ENCODE data around the gene ECM1. TPM values are rescaled to one million over a fixed set of nuclear protein-coding genes. Genes with fewer than 3 reads are reported as not detected.

ECM1 gene
- polyA plus RNA-seq, 1 donor (not counting 4 experiments of a cell fraction or from before 2014, with no cell fraction given) = 23.6 TPM

DNA sequence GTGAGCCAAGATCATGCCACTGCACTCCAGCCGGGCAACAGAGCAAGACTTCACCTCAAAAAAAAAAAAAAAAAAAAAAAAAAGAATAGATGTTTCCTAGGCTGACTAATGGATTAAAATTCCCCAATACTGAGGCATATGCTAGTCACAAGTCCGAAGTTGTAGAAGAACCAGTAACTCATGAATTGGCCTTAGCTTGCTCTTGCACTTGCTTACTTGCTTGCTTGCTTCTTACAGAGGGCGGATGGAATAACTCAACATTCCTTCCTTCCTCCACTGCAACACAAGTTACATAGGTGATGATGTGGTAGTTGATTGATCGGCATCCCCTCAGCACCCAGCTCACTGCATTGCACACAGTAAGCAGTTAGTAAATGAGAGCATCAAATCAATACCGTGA is 23.5 kb upstream of the ECM1 start:
- peak overlapping the region; percentile 66 for H3K4me2 ChIP-seq (ENCODE audit: control insufficient read depth, extremely low read depth, insufficient read depth, low read depth, low read length)
- H3K4me3 ChIP-seq (ENCODE audit: control insufficient read depth in 2 of 3, extremely low read depth in 1 of 3, insufficient read depth in 2 of 3, low read depth in 1 of 3, low read length in 3 of 3) = no peak overlapping the region
- H3K9ac ChIP-seq (ENCODE audit: control insufficient read depth, extremely low read depth, insufficient read depth, low read length) = no peak overlapping the region
- TF ChIP-seq, protein P1, sequence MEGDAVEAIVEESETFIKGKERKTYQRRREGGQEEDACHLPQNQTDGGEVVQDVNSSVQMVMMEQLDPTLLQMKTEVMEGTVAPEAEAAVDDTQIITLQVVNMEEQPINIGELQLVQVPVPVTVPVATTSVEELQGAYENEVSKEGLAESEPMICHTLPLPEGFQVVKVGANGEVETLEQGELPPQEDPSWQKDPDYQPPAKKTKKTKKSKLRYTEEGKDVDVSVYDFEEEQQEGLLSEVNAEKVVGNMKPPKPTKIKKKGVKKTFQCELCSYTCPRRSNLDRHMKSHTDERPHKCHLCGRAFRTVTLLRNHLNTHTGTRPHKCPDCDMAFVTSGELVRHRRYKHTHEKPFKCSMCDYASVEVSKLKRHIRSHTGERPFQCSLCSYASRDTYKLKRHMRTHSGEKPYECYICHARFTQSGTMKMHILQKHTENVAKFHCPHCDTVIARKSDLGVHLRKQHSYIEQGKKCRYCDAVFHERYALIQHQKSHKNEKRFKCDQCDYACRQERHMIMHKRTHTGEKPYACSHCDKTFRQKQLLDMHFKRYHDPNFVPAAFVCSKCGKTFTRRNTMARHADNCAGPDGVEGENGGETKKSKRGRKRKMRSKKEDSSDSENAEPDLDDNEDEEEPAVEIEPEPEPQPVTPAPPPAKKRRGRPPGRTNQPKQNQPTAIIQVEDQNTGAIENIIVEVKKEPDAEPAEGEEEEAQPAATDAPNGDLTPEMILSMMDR (optimal IDR thresholded peaks at IDR 0.05 in 1 of 3, IDR thresholded peaks at IDR 0.05 in 1 of 3, conservative IDR thresholded peaks at IDR 0.05 in 1 of 3; ENCODE audit: extremely low read depth in 1 of 3, insufficient read depth in 2 of 3, low read length in 3 of 3) = no peak
- no peak for TF ChIP-seq EZH2 (IDR thresholded peaks at IDR 0.05; ENCODE audit: low read length)
- H3K27ac ChIP-seq (ENCODE audit: control insufficient read depth, insufficient read depth, low read length) = peak overlapping the region; percentile 72
- no peak overlapping the region for H2AFZ ChIP-seq (ENCODE audit: control insufficient read depth, low read length)
- H3K36me3 ChIP-seq (ENCODE audit: control insufficient read depth in 2 of 2, extremely low read depth in 1 of 2, insufficient read depth in 2 of 2, low read length in 2 of 2) = peaks cover 6 to 9% of the 10 kb centered on the region in 2 experiments
- DNase-seq (ENCODE audit: low read depth, low spot score) (peak; percentile 53), FAIRE-seq (no peak)
- peaks cover 20% of the 10 kb centered on the region for H3K4me1 ChIP-seq (ENCODE audit: control insufficient read depth, extremely low read depth, insufficient read depth, low read length)
- no peaks in the 10 kb centered on the region for H3K9me3 ChIP-seq (ENCODE audit: control insufficient read depth, low read depth, low read length)
- no peaks in the 10 kb centered on the region for H3K27me3 ChIP-seq (ENCODE audit: control insufficient read depth, extremely low read depth, insufficient read depth, low read length)
- no peaks in the 10 kb centered on the region for H4K20me1 ChIP-seq (ENCODE audit: control insufficient read depth, extremely low read depth, insufficient read depth, low read length)
- H3K9me1 ChIP-seq (ENCODE audit: control insufficient read depth, extremely low read depth, insufficient read depth, low read length) = no peaks in the 10 kb centered on the region
- dilution Hi-C loops (cut with MboI; ENCODE audit: extremely low pct_ligation_motif_present, low sequenced_read_pairs) = no loop called here
- H3K79me2 ChIP-seq (ENCODE audit: control insufficient read depth, insufficient read depth, low read length) = peaks cover 13% of the 10 kb centered on the region

DNA sequence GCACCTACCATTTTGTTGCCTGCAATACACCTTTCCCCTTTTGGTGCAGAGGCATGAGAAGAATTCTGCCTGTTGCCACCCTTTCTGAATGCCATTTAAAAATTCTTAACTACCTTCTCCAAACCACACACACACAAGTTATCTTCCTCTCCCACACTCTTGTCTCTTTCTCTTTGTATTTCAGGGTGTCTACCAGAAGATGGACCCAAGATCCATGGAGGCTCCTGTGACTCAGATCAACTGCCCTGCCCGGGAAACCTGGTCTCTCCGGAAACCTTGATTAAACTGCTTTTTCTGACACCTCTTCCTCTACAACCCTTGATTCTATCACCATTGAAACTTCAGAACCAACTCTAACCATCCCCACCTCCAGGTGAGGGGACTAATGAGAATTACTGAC is 23.0 kb upstream of the ECM1 start:
- Histone ChIP-seq H3K4me1 (ENCODE audit: control insufficient read depth, extremely low read depth, insufficient read depth, low read length) (peaks cover 17% of the 10 kb centered on the region), H3K4me2 (ENCODE audit: control insufficient read depth, extremely low read depth, insufficient read depth, low read depth, low read length) (peak overlapping the region; percentile 66), H3K9me3 (ENCODE audit: control insufficient read depth, low read depth, low read length) (no peaks in the 10 kb centered on the region), H2AFZ (ENCODE audit: control insufficient read depth, low read length) (peak overlapping the region; percentile 75), H3K79me2 (ENCODE audit: control insufficient read depth, insufficient read depth, low read length) (peaks cover 13% of the 10 kb centered on the region), H3K4me3 (ENCODE audit: control insufficient read depth in 2 of 3, extremely low read depth in 1 of 3, insufficient read depth in 2 of 3, low read depth in 1 of 3, low read length in 3 of 3) (no peak overlapping the region), H3K36me3 (ENCODE audit: control insufficient read depth in 2 of 2, extremely low read depth in 1 of 2, insufficient read depth in 2 of 2, low read length in 2 of 2) (peaks cover 6 to 10% of the 10 kb centered on the region in 2 experiments), H3K9me1 (ENCODE audit: control insufficient read depth, extremely low read depth, insufficient read depth, low read length) (no peaks in the 10 kb centered on the region), H3K27me3 (ENCODE audit: control insufficient read depth, extremely low read depth, insufficient read depth, low read length) (no peaks in the 10 kb centered on the region), H4K20me1 (ENCODE audit: control insufficient read depth, extremely low read depth, insufficient read depth, low read length) (no peaks in the 10 kb centered on the region), H3K27ac (ENCODE audit: control insufficient read depth, insufficient read depth, low read length) (peak overlapping the region; percentile 72), H3K9ac (ENCODE audit: control insufficient read depth, extremely low read depth, insufficient read depth, low read length) (peak overlapping the region; percentile 28)
- dilution Hi-C loops (cut with MboI; ENCODE audit: extremely low pct_ligation_motif_present, low sequenced_read_pairs) = no loop called here
- TF ChIP-seq, protein P1 (optimal IDR thresholded peaks at IDR 0.05 in 1 of 3, IDR thresholded peaks at IDR 0.05 in 1 of 3, conservative IDR thresholded peaks at IDR 0.05 in 1 of 3; ENCODE audit: extremely low read depth in 1 of 3, insufficient read depth in 2 of 3, low read length in 3 of 3) = peak; percentile 28 to 36 (median 31)
- TF ChIP-seq EZH2 (IDR thresholded peaks at IDR 0.05; ENCODE audit: low read length) = no peak
- no peak for FAIRE-seq
- DNase-seq (ENCODE audit: low read depth, low spot score) = no peak

Measured in keratinocyte (primary cell).